GM13977 (cell line): ENCODE data around the gene CTNNBL1.

ENCODE experiments used
- DNase-seq: peaks from one replicate; pipeline ENCODE4 v3.0.0; 2012; ENCODE audit warnings: low spot score
- in situ Hi-C: fragments of 300-500 bp; cut with MboI; formaldehyde crosslinking; loops from one replicate; pipeline ENCODE4 v1.12.0; 2022; ENCODE audit warnings: low sequenced_read_pairs, low pct_unique_long_range_greater_than_20kb, mixed read lengths, inconsistent platforms; ENCODE audit not compliant: unreplicated experiment
- TF ChIP-seq, protein P1 (sequence below): IDR thresholded peaks from 2 replicates; pipeline ENCODE4 v1.5.1; 2012; ENCODE audit warnings: mild to moderate bottlenecking, control low read depth; ENCODE audit not compliant: insufficient read depth; ENCODE audit errors: extremely low read depth, missing control alignments

The CTNNBL1 gene

GRCh38 chr20:37759052-37759553 lies 65.3 kb downstream of the CTNNBL1 start:
- in situ Hi-C loops = no loop called here
- TF ChIP-seq, protein P1, sequence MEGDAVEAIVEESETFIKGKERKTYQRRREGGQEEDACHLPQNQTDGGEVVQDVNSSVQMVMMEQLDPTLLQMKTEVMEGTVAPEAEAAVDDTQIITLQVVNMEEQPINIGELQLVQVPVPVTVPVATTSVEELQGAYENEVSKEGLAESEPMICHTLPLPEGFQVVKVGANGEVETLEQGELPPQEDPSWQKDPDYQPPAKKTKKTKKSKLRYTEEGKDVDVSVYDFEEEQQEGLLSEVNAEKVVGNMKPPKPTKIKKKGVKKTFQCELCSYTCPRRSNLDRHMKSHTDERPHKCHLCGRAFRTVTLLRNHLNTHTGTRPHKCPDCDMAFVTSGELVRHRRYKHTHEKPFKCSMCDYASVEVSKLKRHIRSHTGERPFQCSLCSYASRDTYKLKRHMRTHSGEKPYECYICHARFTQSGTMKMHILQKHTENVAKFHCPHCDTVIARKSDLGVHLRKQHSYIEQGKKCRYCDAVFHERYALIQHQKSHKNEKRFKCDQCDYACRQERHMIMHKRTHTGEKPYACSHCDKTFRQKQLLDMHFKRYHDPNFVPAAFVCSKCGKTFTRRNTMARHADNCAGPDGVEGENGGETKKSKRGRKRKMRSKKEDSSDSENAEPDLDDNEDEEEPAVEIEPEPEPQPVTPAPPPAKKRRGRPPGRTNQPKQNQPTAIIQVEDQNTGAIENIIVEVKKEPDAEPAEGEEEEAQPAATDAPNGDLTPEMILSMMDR = no peak
- DNase-seq = no peak

DNA sequence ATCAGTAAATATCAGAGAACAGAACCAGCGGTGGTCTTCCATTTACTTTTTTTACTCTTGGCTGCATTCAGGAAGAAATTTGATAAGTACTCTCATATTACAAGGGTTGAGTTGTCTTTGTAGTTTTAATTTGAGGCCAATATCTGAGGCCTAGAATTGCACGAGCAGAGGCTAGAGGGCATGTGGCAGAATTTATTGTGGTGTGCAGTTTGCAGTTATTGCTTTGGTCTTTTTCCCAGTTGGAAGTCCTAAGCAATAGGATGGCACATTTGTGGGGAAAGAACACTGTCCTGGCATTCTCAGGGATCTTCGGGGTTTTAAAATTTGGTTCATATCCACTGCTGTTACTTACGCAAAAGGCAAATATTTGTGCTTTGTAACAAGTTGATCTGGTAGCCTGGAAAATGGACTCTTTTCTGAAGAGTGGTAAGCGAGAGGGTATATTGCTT lies 66.0 kb downstream of the CTNNBL1 start:
- in situ Hi-C loops = no loop called here
- no peak for DNase-seq
- TF ChIP-seq, protein P1 = no peak

DNA sequence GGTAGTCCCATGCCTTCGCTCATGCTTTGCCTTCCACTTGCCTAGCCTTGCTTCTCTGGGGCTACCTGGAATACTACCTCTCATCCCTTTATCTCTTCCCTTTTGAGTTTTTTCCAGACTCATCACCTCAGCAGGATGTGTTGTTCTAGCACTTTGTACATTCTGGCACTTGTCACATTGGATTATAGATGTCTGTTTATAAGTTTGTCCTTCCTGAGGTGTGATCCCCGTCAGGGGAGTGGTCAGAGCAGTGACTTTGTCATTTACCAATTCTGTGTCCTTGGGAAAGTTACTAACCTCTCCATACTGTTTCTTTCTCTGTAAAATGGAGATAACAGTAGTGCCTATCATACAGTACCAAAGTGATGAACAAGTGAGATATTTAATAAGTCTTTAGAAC lies 66.5 kb downstream of the CTNNBL1 start:
- in situ Hi-C loops = no loop called here
- no peak for DNase-seq
- TF ChIP-seq, protein P1 = no peak

- DNase-seq = no peak
- in situ Hi-C loops = no loop called here
- TF ChIP-seq, protein P1 = no peak
Observed at GRCh38 chr20:37762716-37763485, 69.1 kb downstream of the CTNNBL1 start.

- in situ Hi-C loops = no loop called here
- TF ChIP-seq, protein P1 = no peak
- DNase-seq = no peak
Observed at GRCh38 chr20:37764333-37764935, 70.6 kb downstream of the CTNNBL1 start.

DNA sequence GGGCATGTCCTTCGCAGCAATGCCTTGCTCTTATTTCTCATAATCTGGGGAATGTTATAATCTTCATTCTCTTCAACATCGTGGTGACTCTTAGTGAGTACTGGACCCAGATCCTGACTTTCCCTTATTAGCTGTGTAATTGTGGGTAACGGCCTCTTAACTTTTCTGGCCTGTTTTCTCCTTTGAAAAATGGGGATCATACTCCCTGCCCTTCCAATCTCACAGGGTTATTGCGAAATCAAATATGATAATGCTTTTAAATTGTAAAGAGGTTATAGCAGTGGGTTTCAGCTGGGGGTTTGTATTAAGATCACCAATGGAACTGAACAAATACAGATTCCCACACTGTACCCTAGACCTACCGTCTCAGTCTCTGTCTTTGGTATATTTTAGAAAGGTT lies 77.1 kb downstream of the CTNNBL1 start:
- DNase-seq = no peak
- TF ChIP-seq, protein P1 = no peak
- in situ Hi-C loops = no loop called here
